T-helper 17 cell (primary cell): ENCODE measurements around the gene HLA-F. TPM values are rescaled to one million over a fixed set of nuclear protein-coding genes. Genes with fewer than 3 reads are reported as not detected.

ENCODE experiments used
- ATAC-seq: fragments of 150-1000 bp; cut with Tn5 transposase; 2 replicates; pipeline ENCODE4 v1.10.0; 2021; ENCODE audit warnings: mild to moderate bottlenecking, moderate library complexity
- DNase-seq, 3 donors: peaks; one replicate each; pipeline versions ENCODE4 v3.0.0 to v3.0.0-alpha.2; 2020 to 2021
- H3K9me3 ChIP-seq: one replicate; pipeline ENCODE4 v1.7.0; 2013; ENCODE audit warnings: low read length, mild to moderate bottlenecking; ENCODE audit not compliant: control insufficient read depth, poor library complexity, severe bottlenecking
- H3K27ac Mint-ChIP-seq: one replicate; pipeline ENCODE4 v1.8.0; 2022; ENCODE audit warnings: mild to moderate bottlenecking, moderate library complexity, mixed read lengths
- H3K27me3 Mint-ChIP-seq: one replicate; pipeline ENCODE4 v1.8.0; 2022; ENCODE audit warnings: mixed read lengths
- H3K36me3 Mint-ChIP-seq: one replicate; pipeline ENCODE4 v1.8.0; 2022; ENCODE audit warnings: low read depth, mixed read lengths
- H3K4me1 Mint-ChIP-seq: one replicate; pipeline ENCODE4 v1.8.0; 2022; ENCODE audit warnings: mild to moderate bottlenecking, mixed read lengths
- H3K4me3 Mint-ChIP-seq: one replicate; pipeline ENCODE4 v1.8.0; 2022; ENCODE audit warnings: mild to moderate bottlenecking, moderate library complexity, mixed read lengths
- total RNA-seq, 4 donors: library from RNA in 2 of 4; stranded (reverse) in 2 of 4; gene quantifications; one replicate each; pipeline ENCODE4 v1.2.3 and lab custom pipeline; 2022 to 2026

HLA-F gene
- total RNA-seq, 2 donors from 2014 or later = 629 to 717 TPM

- Mint-ChIP-seq H3K4me1 (peaks cover 9% of the 10 kb centered on the region), H3K27me3 (no peaks in the 10 kb centered on the region), H3K36me3 (peaks cover 2% of the 10 kb centered on the region), H3K4me3 (no peak overlapping the region), H3K27ac (peak overlapping the region; percentile 39)
- ATAC-seq = no peak
- no peaks in the 10 kb centered on the region for H3K9me3 ChIP-seq
- DNase-seq = no peak
Measured at GRCh38 chr6:29742127-29742526, 18.9 kb downstream of the HLA-F start.

GRCh38 chr6:29743025-29743424, 19.8 kb downstream of the HLA-F start:
- Mint-ChIP-seq H3K4me3 (no peak overlapping the region), H3K36me3 (peaks cover 2% of the 10 kb centered on the region), H3K27me3 (no peaks in the 10 kb centered on the region), H3K4me1 (peaks cover 13% of the 10 kb centered on the region), H3K27ac (no peak overlapping the region)
- no peak for DNase-seq
- no peaks in the 10 kb centered on the region for H3K9me3 ChIP-seq
- ATAC-seq = no peak

DNA sequence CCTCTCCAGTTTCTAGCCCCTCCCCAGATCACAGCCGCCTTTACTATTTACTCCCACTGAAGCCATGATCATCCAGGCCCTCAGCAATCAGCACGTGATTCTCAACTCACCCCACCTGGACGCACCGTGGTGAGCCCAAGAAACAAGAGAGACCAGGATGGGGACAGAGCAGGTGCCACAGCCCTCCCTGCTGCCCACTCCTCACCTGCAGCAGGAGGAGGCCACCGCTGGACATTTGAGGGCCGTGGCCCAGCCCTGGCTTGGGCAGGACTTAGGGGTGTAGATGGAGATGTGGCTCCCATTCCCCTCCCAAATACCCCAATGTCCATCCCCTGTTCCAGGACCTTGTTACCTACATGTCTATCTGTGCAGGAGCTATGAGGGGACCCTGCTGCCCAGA, 20.3 kb downstream of the HLA-F start:
- Mint-ChIP-seq H3K4me3 (no peak overlapping the region), H3K27me3 (no peaks in the 10 kb centered on the region), H3K36me3 (peaks cover 2% of the 10 kb centered on the region), H3K4me1 (peaks cover 19% of the 10 kb centered on the region), H3K27ac (no peak overlapping the region)
- DNase-seq (no peak), ATAC-seq (no peak)
- no peaks in the 10 kb centered on the region for H3K9me3 ChIP-seq

DNA sequence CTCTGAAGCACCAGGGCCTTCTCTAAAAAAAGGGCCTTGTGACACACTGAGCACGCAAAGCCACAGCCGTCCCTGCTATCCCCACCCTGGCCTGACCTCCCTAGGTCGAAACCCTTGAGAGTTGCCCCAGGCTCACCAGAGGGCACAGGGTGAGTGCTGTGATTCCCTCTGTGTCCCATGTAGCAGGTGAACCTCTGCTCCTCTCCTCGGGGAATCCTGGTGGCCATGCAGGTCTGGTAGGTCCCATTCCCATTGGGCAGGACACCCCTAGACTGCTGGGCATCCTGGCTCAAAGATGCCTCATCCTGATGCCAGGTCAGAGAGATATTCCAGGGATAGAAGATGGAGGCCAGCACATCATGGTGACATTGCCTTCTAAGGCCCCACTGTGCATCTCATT, 20.9 kb downstream of the HLA-F start:
- Mint-ChIP-seq H3K27ac (no peak overlapping the region), H3K36me3 (peaks cover 2% of the 10 kb centered on the region), H3K4me1 (peaks cover 19% of the 10 kb centered on the region), H3K27me3 (no peaks in the 10 kb centered on the region), H3K4me3 (no peak overlapping the region)
- DNase-seq (no peak), ATAC-seq (no peak)
- no peaks in the 10 kb centered on the region for H3K9me3 ChIP-seq

DNA sequence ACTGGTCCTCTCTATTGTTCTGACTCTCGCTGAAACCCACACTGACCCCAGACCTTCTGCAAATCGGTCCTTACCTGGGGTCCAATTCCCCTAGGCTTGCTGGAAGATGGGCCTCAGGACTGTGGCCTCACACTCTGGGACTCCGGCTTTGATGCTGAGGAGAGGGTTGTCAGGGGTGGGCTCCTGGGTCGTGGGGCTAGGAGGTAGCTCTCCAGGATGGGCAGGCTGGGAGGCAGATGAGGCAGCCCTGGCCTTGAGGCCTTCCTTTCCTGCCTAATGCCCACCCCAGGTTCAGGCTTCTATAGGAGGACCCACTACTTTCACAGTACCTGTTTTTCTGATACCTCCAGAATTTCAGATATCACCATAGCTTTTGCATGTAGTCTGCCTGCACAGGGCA, 21.4 kb downstream of the HLA-F start:
- no peak for DNase-seq
- peaks cover 23% of the 10 kb centered on the region for H3K4me1 Mint-ChIP-seq
- H3K36me3 Mint-ChIP-seq = peaks cover 2% of the 10 kb centered on the region
- no peak overlapping the region for H3K4me3 Mint-ChIP-seq
- no peaks in the 10 kb centered on the region for H3K9me3 ChIP-seq
- no peaks in the 10 kb centered on the region for H3K27me3 Mint-ChIP-seq
- H3K27ac Mint-ChIP-seq = no peak overlapping the region
- no peak for ATAC-seq

DNA sequence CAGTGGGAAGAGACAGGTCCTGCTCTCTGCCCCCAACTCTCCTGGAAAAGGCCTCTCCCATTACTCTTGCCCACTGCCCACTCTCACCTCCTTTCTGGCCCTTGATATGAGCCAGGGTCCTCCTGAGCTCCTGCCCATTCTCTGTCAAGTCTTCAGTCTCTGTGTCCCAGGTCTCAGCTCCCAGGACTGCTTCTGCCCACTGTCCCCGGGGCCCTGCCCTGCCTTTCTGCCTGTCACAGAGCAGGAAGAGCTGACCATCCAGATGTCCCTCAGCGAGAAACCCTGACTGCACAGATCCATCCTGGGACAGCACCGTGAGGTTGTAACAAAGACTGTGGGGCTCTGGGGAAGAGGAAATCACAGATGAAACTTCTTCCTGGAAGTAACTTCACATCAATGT, 22.2 kb downstream of the HLA-F start:
- no peak for DNase-seq
- H3K36me3 Mint-ChIP-seq = peaks cover 2% of the 10 kb centered on the region
- ATAC-seq = no peak
- no peaks in the 10 kb centered on the region for H3K9me3 ChIP-seq
- no peak overlapping the region for H3K4me3 Mint-ChIP-seq
- H3K4me1 Mint-ChIP-seq = peaks cover 30% of the 10 kb centered on the region
- peak overlapping the region; percentile 37 for H3K27ac Mint-ChIP-seq
- no peaks in the 10 kb centered on the region for H3K27me3 Mint-ChIP-seq

GRCh38 chr6:29745855-29746449, 22.7 kb downstream of the HLA-F start:
- Mint-ChIP-seq H3K36me3 (peaks cover 2% of the 10 kb centered on the region), H3K4me3 (no peak overlapping the region), H3K27me3 (no peaks in the 10 kb centered on the region), H3K4me1 (peaks cover 33% of the 10 kb centered on the region), H3K27ac (no peak overlapping the region)
- DNase-seq (no peak), ATAC-seq (no peak)
- H3K9me3 ChIP-seq = no peaks in the 10 kb centered on the region

DNA sequence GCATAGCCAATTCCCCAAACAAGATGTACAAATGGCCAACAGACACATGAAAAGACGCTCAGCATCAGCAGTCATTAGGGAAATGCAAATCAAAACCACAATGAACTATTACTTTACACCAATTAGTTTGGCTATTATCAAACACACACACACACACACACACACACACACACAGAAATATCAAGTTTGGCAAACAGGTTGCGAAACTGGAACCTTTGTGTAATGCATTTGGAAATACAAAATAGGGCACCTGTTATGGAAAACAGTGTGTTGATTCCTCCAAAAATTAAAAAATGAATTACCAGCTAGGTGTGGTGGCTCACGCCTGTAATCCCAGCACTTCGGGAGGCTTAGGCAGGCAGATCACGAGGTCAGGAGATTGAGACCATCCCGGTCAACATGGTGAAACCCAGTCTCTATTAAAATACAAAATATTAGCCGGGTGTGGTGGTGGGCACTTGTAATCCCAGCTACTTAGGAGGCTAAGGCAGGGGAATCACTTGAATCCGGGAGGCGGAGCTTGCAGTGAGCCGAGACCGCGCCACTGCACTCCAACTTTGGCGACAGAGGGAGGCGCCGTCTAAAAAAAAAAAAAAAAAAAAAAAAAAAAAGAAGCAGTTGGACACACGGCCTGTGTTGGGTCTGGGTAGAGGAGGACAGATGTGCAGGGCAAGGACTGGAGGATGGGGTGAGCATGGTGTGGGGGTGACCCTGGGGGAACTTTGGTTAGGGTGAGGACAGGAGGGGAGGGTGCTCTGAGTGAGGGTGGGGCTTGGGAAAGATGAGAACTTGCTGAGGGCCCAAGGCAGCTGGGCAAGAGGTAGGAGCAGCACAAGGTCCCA, 23.8 kb downstream of the HLA-F start:
- Mint-ChIP-seq H3K4me1 (peaks cover 39% of the 10 kb centered on the region), H3K4me3 (peak overlapping the region; percentile 99), H3K27me3 (no peaks in the 10 kb centered on the region), H3K36me3 (peaks cover 2% of the 10 kb centered on the region), H3K27ac (no peak overlapping the region)
- H3K9me3 ChIP-seq = no peaks in the 10 kb centered on the region
- no peak for DNase-seq
- ATAC-seq = no peak

DNA sequence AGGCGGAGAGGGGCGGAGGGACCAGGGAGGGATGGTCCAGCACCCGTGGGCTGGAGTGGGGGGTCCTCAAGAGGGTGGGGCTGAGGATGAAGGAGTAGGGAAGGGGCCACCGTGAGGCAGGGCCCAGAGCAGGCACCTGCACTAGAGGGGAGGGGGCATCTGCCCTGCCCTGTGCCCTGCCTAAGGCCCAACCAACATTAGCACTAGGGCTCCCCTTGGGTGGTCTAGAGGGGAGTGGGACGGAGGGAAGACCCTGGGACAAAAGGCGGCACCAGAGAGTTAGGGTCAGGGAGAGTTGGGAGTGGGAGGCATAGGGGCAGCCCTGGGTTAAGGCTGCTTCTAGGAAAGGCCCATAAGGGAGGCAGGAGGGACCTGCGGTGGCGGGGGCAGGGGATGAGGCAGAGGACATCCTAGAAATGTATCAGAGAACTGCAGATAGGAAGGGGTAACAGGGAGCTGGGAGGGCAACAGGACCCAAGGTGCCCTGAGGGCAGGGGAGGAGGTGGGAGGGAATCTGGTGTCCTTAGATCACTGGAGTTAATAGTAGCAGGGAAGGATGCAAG, 24.5 kb downstream of the HLA-F start:
- ATAC-seq (no peak), DNase-seq (no peak)
- Mint-ChIP-seq H3K4me3 (peak overlapping the region; percentile 99), H3K36me3 (peaks cover 2% of the 10 kb centered on the region), H3K27me3 (no peaks in the 10 kb centered on the region), H3K4me1 (peaks cover 40% of the 10 kb centered on the region), H3K27ac (peak overlapping the region; percentile 89)
- H3K9me3 ChIP-seq = no peaks in the 10 kb centered on the region

- H3K4me1 Mint-ChIP-seq = peaks cover 47% of the 10 kb centered on the region
- ATAC-seq (peak; percentile 86), DNase-seq (peak; percentile 68 to 84 (median 81))
- H3K4me3 Mint-ChIP-seq = peak overlapping the region; percentile 99
- H3K27ac Mint-ChIP-seq = peak overlapping the region; percentile 89
- peaks cover 2% of the 10 kb centered on the region for H3K36me3 Mint-ChIP-seq
- no peaks in the 10 kb centered on the region for H3K9me3 ChIP-seq
- H3K27me3 Mint-ChIP-seq = no peaks in the 10 kb centered on the region
Measured at GRCh38 chr6:29748391-29749307, 25.4 kb downstream of the HLA-F start.

- no peak for ATAC-seq
- peaks cover 48% of the 10 kb centered on the region for H3K4me1 Mint-ChIP-seq
- DNase-seq = no peak
- no peaks in the 10 kb centered on the region for H3K9me3 ChIP-seq
- peaks cover 2% of the 10 kb centered on the region for H3K36me3 Mint-ChIP-seq
- H3K27ac Mint-ChIP-seq = peak overlapping the region; percentile 89
- H3K4me3 Mint-ChIP-seq = peak overlapping the region; percentile 99
- H3K27me3 Mint-ChIP-seq = no peaks in the 10 kb centered on the region
Measured at GRCh38 chr6:29749308-29749662, 26.1 kb downstream of the HLA-F start.

DNA sequence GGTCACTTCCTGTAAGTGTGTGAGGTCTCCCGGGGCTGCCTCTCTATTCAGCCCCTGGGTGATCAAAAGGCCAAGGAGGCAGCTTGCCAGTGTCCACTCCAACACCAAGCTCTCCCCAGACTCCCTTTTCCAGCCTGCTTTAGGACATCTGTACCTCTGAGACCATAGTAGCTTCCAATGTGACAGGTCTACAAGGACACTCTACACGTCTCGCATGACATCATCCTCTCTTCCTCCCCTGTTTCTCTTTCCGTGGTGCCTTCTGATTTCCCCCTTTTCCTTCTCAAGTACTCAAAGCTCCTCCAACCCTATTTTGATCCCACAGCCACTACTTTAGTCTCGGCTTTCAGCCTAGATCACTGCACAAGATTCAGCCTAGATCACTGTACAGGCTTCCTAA, 26.4 kb downstream of the HLA-F start:
- Mint-ChIP-seq H3K27ac (peak overlapping the region; percentile 89), H3K27me3 (no peaks in the 10 kb centered on the region), H3K36me3 (peaks cover 2% of the 10 kb centered on the region), H3K4me3 (peak overlapping the region; percentile 99), H3K4me1 (peaks cover 48% of the 10 kb centered on the region)
- DNase-seq (no peak), ATAC-seq (no peak)
- no peaks in the 10 kb centered on the region for H3K9me3 ChIP-seq

GRCh38 chr6:29750709-29751108, 27.5 kb downstream of the HLA-F start:
- no peaks in the 10 kb centered on the region for H3K9me3 ChIP-seq
- H3K4me3 Mint-ChIP-seq = peak overlapping the region; percentile 28
- H3K4me1 Mint-ChIP-seq = peaks cover 50% of the 10 kb centered on the region
- ATAC-seq (no peak), DNase-seq (no peak)
- H3K36me3 Mint-ChIP-seq = peaks cover 2% of the 10 kb centered on the region
- H3K27me3 Mint-ChIP-seq = peaks cover 7% of the 10 kb centered on the region
- peak overlapping the region; percentile 47 for H3K27ac Mint-ChIP-seq
